Progenitor cell of endocrine pancreas (in vitro differentiated cells): ENCODE measurements around the gene PRUNE2. TPM values are rescaled to one million over a fixed set of nuclear protein-coding genes. Genes with fewer than 3 reads are reported as not detected.

Source experiments
- DNase-seq: peaks from one replicate; pipeline ENCODE4 v3.0.0; 2021; ENCODE audit warnings: low spot score; ENCODE audit not compliant: unreplicated experiment
- H3K27ac Mint-ChIP-seq: 2 replicates; pipeline ENCODE4 v1.8.0; 2021; ENCODE audit warnings: mild to moderate bottlenecking, moderate library complexity, mixed read lengths
- H3K27me3 Mint-ChIP-seq: 2 replicates; pipeline ENCODE4 v1.8.0; 2021; ENCODE audit warnings: mixed read lengths
- H3K36me3 Mint-ChIP-seq: 2 replicates; pipeline ENCODE4 v1.8.0; 2022; ENCODE audit warnings: mixed read lengths; ENCODE audit not compliant: insufficient read depth
- H3K4me1 Mint-ChIP-seq: 2 replicates; pipeline ENCODE4 v1.8.0; 2021; ENCODE audit warnings: low read depth, mixed read lengths
- H3K4me3 Mint-ChIP-seq: 2 replicates; pipeline ENCODE4 v1.8.0; 2021; ENCODE audit warnings: low read depth, mild to moderate bottlenecking, moderate library complexity, mixed read lengths
- H3K9me3 Mint-ChIP-seq: 2 replicates; pipeline ENCODE4 v1.8.0; 2021; ENCODE audit warnings: low read depth, mixed read lengths
- CTCF ChIP-seq: fragments of 200-600 bp; sonication (generic); IDR thresholded peaks from one replicate; pipeline ENCODE4 v1.5.0; 2021; ENCODE audit warnings: antibody characterized with exemption, mild to moderate bottlenecking; ENCODE audit not compliant: unreplicated experiment
- total RNA-seq: library from RNA; stranded (reverse); gene quantifications from 2 replicates; pipeline ENCODE4 v1.2.1, GENCODE V29; 2021

PRUNE2 gene
- total RNA-seq, 1 donor from 2014 or later, result 5.6 TPM

DNA sequence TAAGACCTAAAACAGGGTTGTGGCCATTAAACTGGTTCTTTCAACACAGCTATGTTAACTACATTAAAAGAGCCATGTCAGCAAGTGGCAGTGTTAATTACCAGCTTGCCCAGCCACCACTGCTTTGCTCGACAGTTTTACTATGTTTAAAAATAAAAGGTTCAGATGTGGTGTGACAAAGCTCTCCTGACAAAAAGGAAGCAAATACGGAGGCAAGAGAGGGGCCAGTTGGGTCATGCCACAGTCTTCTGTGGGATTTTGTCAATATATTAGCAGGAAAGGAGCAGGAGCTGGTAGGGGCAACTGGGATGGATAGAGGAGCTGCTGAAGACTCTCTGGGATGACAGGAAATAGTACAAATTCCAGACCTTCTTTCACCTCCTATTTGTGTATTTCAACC lies 255.2 kb downstream of the PRUNE2 start:
- H3K4me3 Mint-ChIP-seq, result no peak overlapping the region
- H3K27ac Mint-ChIP-seq, result no peak overlapping the region
- peaks cover 3% of the 10 kb centered on the region for H3K27me3 Mint-ChIP-seq
- H3K4me1 Mint-ChIP-seq, result peaks cover 8% of the 10 kb centered on the region
- H3K9me3 Mint-ChIP-seq, result no peaks in the 10 kb centered on the region
- H3K36me3 Mint-ChIP-seq, result no peaks in the 10 kb centered on the region
- no peak for DNase-seq
- no peak for TF ChIP-seq CTCF

DNA sequence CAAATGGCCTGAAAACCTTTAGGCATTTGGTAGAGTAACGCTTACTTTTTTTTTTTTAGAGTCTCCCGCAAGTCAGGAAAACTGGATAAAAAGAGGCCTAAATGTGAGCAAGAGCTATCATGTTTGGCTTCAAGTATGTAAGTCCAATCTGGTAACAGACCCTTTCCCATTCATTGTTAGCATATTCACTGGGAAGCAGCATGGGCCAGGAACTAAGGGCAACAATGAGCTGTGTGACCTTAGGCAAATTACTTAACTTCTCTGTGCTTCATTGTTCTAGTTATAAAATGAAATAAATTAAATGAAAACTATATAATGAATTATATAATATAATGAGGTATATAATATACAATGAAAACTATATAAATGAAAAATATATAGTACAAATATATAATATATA lies 256.0 kb downstream of the PRUNE2 start:
- no peak for DNase-seq
- no peak for TF ChIP-seq CTCF
- H3K27me3 Mint-ChIP-seq, result peaks cover 3% of the 10 kb centered on the region
- no peaks in the 10 kb centered on the region for H3K9me3 Mint-ChIP-seq
- peaks cover 8% of the 10 kb centered on the region for H3K4me1 Mint-ChIP-seq
- no peaks in the 10 kb centered on the region for H3K36me3 Mint-ChIP-seq
- no peak overlapping the region for H3K27ac Mint-ChIP-seq
- H3K4me3 Mint-ChIP-seq, result no peak overlapping the region

DNA sequence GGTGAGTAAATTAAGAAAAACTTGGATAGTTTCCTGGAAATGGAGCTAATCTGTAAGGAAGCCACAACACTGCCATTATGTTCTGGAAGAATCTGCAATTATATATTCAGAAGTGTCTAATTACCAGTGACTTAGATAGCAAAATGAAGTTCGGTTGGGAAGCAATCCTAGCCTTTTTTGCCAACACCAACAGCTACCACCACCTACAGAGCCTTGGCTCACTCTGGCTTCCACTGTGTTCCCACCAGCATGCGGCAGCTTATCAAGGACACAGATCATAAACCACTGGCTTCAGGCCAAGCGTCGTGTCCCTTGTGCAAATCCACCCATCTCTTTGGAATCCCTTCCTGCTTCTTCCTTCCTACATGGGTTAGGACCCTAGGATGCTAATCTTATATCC lies 259.7 kb downstream of the PRUNE2 start:
- no peaks in the 10 kb centered on the region for H3K36me3 Mint-ChIP-seq

DNA sequence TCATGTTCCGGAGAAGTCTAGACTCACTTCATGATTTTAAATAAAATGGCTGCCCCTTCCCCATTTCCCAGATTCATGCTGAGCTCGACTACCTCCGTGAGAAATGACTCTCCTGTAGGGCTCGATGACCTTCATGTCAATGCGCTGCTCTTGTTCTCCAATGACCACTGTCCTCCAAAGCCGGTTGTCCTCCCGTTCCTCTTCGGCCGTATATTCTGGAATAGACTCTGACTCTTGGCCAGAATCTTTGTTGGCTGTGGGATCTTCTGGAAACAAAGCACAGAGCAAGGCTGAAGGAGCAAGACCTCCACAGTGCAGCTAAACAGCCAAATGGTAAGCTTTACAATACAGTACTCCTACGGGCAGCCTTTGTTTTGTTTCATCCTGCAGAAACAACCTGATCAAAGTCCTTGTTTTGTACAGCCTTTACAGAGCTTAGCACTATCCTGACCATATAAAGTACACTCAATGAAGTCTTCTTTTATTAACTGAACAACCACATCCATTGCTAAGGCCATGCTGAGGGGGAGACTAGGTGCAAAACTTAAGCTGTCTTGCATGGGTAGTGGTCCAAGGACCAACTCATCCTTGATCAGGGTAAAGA lies 261.2 kb downstream of the PRUNE2 start:
- Mint-ChIP-seq H3K27me3 (no peaks in the 10 kb centered on the region), H3K9me3 (no peaks in the 10 kb centered on the region), H3K36me3 (no peaks in the 10 kb centered on the region), H3K4me3 (no peak overlapping the region), H3K4me1 (peaks cover 13% of the 10 kb centered on the region), H3K27ac (no peak overlapping the region)
- TF ChIP-seq CTCF, result no peak
- no peak for DNase-seq

More for the DNA sequence above, 259.7 kb downstream of the PRUNE2 start:
- TF ChIP-seq CTCF, result no peak
- Mint-ChIP-seq H3K27me3 (no peaks in the 10 kb centered on the region), H3K4me3 (no peak overlapping the region), H3K9me3 (no peaks in the 10 kb centered on the region), H3K27ac (no peak overlapping the region), H3K4me1 (peaks cover 20% of the 10 kb centered on the region)
- no peak for DNase-seq

DNA sequence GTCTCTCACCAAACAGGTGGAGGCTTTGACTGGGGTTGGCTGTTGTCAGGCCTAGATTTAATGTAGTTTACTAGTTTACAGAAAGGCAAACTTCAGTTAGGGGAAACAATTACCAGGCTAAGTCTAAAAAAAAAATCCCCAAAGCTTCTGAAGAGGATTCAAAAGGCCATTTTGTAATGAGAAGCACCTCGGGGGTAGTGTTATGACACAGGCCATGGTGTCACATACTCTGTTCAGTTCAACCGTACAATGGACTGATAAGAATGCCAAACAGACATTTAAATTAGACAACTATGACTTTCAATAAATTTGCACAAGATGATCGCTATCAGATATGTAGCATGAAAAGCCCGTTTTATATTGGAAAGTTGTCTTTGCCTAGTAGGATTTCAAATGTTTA lies 261.7 kb downstream of the PRUNE2 start:
- Mint-ChIP-seq H3K27ac (no peak overlapping the region), H3K4me3 (no peak overlapping the region), H3K27me3 (no peaks in the 10 kb centered on the region), H3K9me3 (no peaks in the 10 kb centered on the region), H3K4me1 (peaks cover 13% of the 10 kb centered on the region), H3K36me3 (no peaks in the 10 kb centered on the region)
- DNase-seq, result no peak
- TF ChIP-seq CTCF, result no peak
